22Rv1 (cell line): Measurements from ENCODE around the gene KLF3.

Source experiments
- ZFX ChIP-seq: fragments of 450-650 bp; IDR thresholded peaks from 2 replicates; pipeline ENCODE4 v1.6.1; 2017; ENCODE audit warnings: antibody characterized with exemption, borderline replicate concordance
- TF ChIP-seq, protein P1 (sequence below): fragments of 450-650 bp; IDR thresholded peaks from 2 replicates; pipeline ENCODE4 v1.5.1; 2017; ENCODE audit warnings: mild to moderate bottlenecking

DNA sequence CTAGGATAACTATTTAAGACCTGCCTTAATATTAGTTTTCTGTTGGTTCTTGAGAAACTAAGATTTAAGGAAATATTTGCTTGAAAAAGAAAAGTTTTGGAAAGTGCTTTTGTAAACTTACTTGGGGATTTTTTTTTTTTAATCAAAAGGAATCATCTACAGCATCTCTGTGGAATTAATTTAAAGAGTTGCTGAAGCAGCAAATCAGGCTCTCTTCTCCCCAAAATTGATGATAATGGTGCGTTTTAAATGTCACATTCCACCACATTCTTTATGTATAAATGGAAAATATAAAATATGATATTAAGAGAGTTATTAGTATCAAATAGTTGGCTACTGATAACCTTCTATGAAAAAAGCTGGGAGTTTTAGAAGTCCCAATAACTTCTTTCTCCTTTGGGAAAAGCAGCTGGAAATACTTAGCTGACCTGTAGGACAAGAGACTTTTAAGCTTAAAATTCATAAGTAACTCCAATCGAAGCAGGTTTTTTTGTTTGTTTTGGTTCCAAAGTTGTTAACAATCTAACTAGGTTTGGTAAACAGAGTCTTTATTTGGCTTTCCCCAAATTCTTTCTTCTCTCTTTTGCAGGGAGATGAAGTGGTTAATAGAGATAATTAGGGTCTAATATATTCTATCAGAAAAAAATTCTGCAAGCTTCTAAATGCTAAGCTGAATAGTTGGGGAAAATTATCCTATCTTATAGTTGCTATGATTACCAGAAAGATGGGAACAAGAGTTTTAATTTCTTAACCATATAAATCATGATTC is 4.4 kb downstream of the KLF3 start:
- TF ChIP-seq, protein P1, sequence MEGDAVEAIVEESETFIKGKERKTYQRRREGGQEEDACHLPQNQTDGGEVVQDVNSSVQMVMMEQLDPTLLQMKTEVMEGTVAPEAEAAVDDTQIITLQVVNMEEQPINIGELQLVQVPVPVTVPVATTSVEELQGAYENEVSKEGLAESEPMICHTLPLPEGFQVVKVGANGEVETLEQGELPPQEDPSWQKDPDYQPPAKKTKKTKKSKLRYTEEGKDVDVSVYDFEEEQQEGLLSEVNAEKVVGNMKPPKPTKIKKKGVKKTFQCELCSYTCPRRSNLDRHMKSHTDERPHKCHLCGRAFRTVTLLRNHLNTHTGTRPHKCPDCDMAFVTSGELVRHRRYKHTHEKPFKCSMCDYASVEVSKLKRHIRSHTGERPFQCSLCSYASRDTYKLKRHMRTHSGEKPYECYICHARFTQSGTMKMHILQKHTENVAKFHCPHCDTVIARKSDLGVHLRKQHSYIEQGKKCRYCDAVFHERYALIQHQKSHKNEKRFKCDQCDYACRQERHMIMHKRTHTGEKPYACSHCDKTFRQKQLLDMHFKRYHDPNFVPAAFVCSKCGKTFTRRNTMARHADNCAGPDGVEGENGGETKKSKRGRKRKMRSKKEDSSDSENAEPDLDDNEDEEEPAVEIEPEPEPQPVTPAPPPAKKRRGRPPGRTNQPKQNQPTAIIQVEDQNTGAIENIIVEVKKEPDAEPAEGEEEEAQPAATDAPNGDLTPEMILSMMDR = no peak
- TF ChIP-seq ZFX = no peak
